Neural progenitor cell (in vitro differentiated cells): ENCODE results near the gene MYO1F.

ENCODE experiments used
- CTCF ChIP-seq: fragments of 200-600 bp; sonication (generic); IDR thresholded peaks from 2 replicates; pipeline ENCODE4 v1.5.1; 2017; ENCODE audit warnings: antibody characterized with exemption, mild to moderate bottlenecking
- EZH2 ChIP-seq: fragments of 200-600 bp; sonication (generic); IDR thresholded peaks from 2 replicates; pipeline ENCODE4 v1.6.1; 2017; ENCODE audit warnings: antibody characterized with exemption, mild to moderate bottlenecking, moderate library complexity
- EZH2phosphoT487 ChIP-seq: fragments of 200-600 bp; sonication (generic); IDR thresholded peaks from 2 replicates; pipeline ENCODE4 v1.6.1; 2017; ENCODE audit warnings: antibody characterized with exemption

- no peak for TF ChIP-seq EZH2
- no peak for TF ChIP-seq CTCF
- no peak for TF ChIP-seq EZH2phosphoT487
Measured at GRCh38 chr19:8499048-8499833, 78.0 kb downstream of the MYO1F start.
